ENCODE measurements around the gene TRIM2.

GRCh38 chr4:153372967-153373562, 168.8 kb downstream of the TRIM2 start:
- TF ChIP-seq CTCF (IDR thresholded peaks at IDR 0.05 in 4 of 5, conservative IDR thresholded peaks at IDR 0.05 in 1 of 5) (no peak), POLR2A (IDR thresholded peaks at IDR 0.05) (no peak)
